Renal pelvis (tissue), 4 donors: Measurements from ENCODE around the gene KRTAP5-7. TPM values are rescaled to one million over a fixed set of nuclear protein-coding genes. Genes with fewer than 3 reads are reported as not detected.
A peak's percentile ranks its signal among the peaks of the same experiment; 100 is the strongest.
"Not testable (repeated sequence)": the region's sequence is repeated elsewhere in the genome, so short reads cannot be mapped to it uniquely, and the experiment has no call there.

Source experiments
- DNase-seq: peaks from one replicate; pipeline ENCODE4 v3.0.0-alpha.2; 2013
- polyA plus RNA-seq, 3 donors: library from polyadenylated mRNA; unstranded; fragments of 120-200 nt; gene quantifications; one replicate each; pipeline ENCODE4 v1.2.1, GENCODE V29; 2013; ENCODE audit not compliant: insufficient read length in 3 of 3

The KRTAP5-7 gene
- polyA plus RNA-seq, 3 donors, result 0.18 to 0.21 TPM; not detected in 1

GRCh38 chr11:71557257-71557656, 30.2 kb downstream of the KRTAP5-7 start:
- no peak for DNase-seq

- no peak for DNase-seq
Measured at GRCh38 chr11:71558996-71559395, 31.9 kb downstream of the KRTAP5-7 start.

GRCh38 chr11:71562120-71562519, 35.1 kb downstream of the KRTAP5-7 start:
- DNase-seq, result no peak

- no peak for DNase-seq
Measured at GRCh38 chr11:71563406-71563805, 36.3 kb downstream of the KRTAP5-7 start.

GRCh38 chr11:71564430-71564829, 37.4 kb downstream of the KRTAP5-7 start:
- DNase-seq, result no peak

GRCh38 chr11:71565263-71565662, 38.2 kb downstream of the KRTAP5-7 start, which contains the start of gene KRTAP5-10:
Gene KRTAP5-10 (plus strand): TSS chr11:71565563. CDS start chr11:71565588, 25 bp downstream.
- DNase-seq, result no peak

- no peak for DNase-seq
Measured at GRCh38 chr11:71566081-71566620, 39.1 kb downstream of the KRTAP5-7 start.

GRCh38 chr11:71566626-71567599, 39.8 kb downstream of the KRTAP5-7 start:
- DNase-seq, result not testable (repeated sequence)

GRCh38 chr11:71567633-71568032, 40.6 kb downstream of the KRTAP5-7 start:
- DNase-seq, result not testable (repeated sequence)

- DNase-seq, result peak; percentile 29
Measured at GRCh38 chr11:71568704-71569349, 41.8 kb downstream of the KRTAP5-7 start.

- not testable (repeated sequence) for DNase-seq
Measured at GRCh38 chr11:71571101-71571850, 44.2 kb downstream of the KRTAP5-7 start.

- DNase-seq, result no peak
Measured at GRCh38 chr11:71572811-71573210, 45.7 kb downstream of the KRTAP5-7 start.

GRCh38 chr11:71574418-71574817, 47.4 kb downstream of the KRTAP5-7 start:
- no peak for DNase-seq

GRCh38 chr11:71575723-71576424, 48.8 kb downstream of the KRTAP5-7 start:
- DNase-seq, result no peak

- not testable (repeated sequence) for DNase-seq
Measured at GRCh38 chr11:71576688-71577465, 49.8 kb downstream of the KRTAP5-7 start.

GRCh38 chr11:71577469-71578004, 50.5 kb downstream of the KRTAP5-7 start:
- no peak for DNase-seq
